ENCODE data around the gene SLC25A23. TPM values are rescaled to one million over a fixed set of nuclear protein-coding genes. Genes with fewer than 3 reads are reported as not detected.

Gene SLC25A23
- total and polyA plus RNA-seq, 9 donors: 26.7 to 74.0 (median 43.8) TPM

GRCh38 chr19:6475321-6476108 lies 15.9 kb upstream of the SLC25A23 start:
- H3K36me3 ChIP-seq: no peaks in the 10 kb centered on the region
- 2 to 8% (median 3%) methylated on average over 40 to 52 of the region's 52 CpGs for WGBS, 3 donors
- no peak overlapping the region for H3K4me3 ChIP-seq
- TF ChIP-seq, protein P1, sequence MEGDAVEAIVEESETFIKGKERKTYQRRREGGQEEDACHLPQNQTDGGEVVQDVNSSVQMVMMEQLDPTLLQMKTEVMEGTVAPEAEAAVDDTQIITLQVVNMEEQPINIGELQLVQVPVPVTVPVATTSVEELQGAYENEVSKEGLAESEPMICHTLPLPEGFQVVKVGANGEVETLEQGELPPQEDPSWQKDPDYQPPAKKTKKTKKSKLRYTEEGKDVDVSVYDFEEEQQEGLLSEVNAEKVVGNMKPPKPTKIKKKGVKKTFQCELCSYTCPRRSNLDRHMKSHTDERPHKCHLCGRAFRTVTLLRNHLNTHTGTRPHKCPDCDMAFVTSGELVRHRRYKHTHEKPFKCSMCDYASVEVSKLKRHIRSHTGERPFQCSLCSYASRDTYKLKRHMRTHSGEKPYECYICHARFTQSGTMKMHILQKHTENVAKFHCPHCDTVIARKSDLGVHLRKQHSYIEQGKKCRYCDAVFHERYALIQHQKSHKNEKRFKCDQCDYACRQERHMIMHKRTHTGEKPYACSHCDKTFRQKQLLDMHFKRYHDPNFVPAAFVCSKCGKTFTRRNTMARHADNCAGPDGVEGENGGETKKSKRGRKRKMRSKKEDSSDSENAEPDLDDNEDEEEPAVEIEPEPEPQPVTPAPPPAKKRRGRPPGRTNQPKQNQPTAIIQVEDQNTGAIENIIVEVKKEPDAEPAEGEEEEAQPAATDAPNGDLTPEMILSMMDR (IDR thresholded peaks at IDR 0.05): no peak
- TF ChIP-seq POLR2A (IDR thresholded peaks at IDR 0.05): no peak
- no peak for TF ChIP-seq EP300 (IDR thresholded peaks at IDR 0.05)
- no peaks in the 10 kb centered on the region for H3K9me3 ChIP-seq
- H3K4me1 ChIP-seq (ENCODE audit: insufficient read depth): peaks cover 5% of the 10 kb centered on the region
- intact Hi-C loops (cut with DNase I): no loop called here
- DNase-seq: no peak
- H3K27ac ChIP-seq: no peak overlapping the region
- no peaks in the 10 kb centered on the region for H3K27me3 ChIP-seq

DNA sequence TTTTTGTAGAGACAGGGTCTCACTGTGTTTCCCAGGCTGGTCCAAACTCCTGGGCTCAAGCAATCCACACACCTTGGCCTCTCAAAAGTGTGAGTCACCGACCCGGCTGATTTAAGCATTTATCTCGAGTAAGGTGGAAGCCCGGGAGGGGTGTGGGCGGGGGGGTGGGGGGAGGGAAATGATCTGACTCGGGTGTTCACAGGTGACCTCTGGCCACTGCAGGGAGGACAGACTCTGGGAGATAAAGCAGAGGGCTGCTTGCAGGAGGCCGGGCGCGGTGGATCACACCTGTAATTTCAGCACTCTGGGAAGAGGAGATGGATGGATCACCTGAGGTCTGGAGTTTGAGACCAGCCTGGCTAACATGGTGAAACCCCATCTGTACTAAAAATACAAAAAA lies 14.1 kb upstream of the SLC25A23 start:
- H3K36me3 ChIP-seq: no peaks in the 10 kb centered on the region
- H3K27ac ChIP-seq: no peak overlapping the region
- H3K27me3 ChIP-seq: no peaks in the 10 kb centered on the region
- H3K4me1 ChIP-seq (ENCODE audit: insufficient read depth): peaks cover 5% of the 10 kb centered on the region
- H3K9me3 ChIP-seq: no peaks in the 10 kb centered on the region
- no peak for TF ChIP-seq EP300 (IDR thresholded peaks at IDR 0.05)
- no peak for TF ChIP-seq POLR2A (IDR thresholded peaks at IDR 0.05)
- TF ChIP-seq, protein P1 (IDR thresholded peaks at IDR 0.05): no peak
- 59 to 65% (median 61%) methylated on average over 9 of the region's 9 CpGs for WGBS, 3 donors
- DNase-seq: no peak
- H3K4me3 ChIP-seq: no peak overlapping the region
- intact Hi-C loops (cut with DNase I): no loop called here

DNA sequence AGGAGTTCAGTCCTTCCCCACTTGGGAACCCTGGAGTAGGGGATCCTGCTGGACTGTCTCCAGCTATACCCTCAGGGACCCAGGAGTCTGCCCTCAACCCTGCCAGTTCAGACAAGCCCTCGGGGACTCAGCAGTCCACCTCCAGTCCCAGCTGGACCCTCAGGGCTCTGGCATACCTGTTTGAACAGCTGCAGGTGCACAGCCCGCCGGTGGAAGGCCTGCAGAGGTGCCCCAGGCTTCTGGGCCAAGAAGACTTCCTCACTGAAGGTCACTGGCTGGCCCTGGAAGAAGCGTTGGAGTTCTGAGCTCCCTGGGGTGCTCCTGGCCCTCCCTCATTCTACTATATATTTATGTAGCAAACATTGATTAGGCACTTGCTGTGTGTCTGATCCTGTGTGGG lies 13.1 kb upstream of the SLC25A23 start:
- Histone ChIP-seq H3K4me3 (no peak overlapping the region), H3K9me3 (no peaks in the 10 kb centered on the region), H3K27ac (no peak overlapping the region), H3K4me1 (ENCODE audit: insufficient read depth) (peaks cover 5% of the 10 kb centered on the region), H3K27me3 (no peaks in the 10 kb centered on the region), H3K36me3 (no peaks in the 10 kb centered on the region)
- 54 to 68% (median 58%) methylated on average over 4 of the region's 4 CpGs for WGBS, 3 donors
- DNase-seq: no peak
- TF ChIP-seq EP300 (IDR thresholded peaks at IDR 0.05): no peak
- TF ChIP-seq, protein P1 (IDR thresholded peaks at IDR 0.05): no peak
- no peak for TF ChIP-seq POLR2A (IDR thresholded peaks at IDR 0.05)
- intact Hi-C loops (cut with DNase I): no loop called here

DNA sequence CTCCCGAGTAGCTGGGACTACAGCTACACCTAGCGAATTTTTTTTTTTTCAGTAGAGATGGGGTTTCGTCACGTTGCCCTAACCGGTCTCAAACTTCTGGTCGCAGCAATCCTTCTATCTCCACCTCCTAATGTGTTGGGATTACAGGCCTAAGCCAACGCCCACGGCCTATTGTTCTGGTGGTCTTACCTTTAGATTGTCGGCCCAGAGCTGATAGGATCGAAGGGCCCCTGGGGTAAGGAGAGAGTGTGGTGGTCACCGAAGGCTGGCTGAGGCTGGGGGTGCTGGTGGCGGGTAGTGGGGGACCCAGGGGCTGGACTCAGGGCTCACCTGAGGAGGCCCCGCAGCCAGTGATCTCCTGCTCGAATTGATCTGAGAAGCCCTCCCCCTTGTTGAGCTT lies 11.5 kb upstream of the SLC25A23 start:
- H3K27me3 ChIP-seq: no peaks in the 10 kb centered on the region
- H3K4me3 ChIP-seq: no peak overlapping the region
- no peak for DNase-seq
- no peaks in the 10 kb centered on the region for H3K36me3 ChIP-seq
- no peaks in the 10 kb centered on the region for H3K9me3 ChIP-seq
- no peak overlapping the region for H3K27ac ChIP-seq
- TF ChIP-seq POLR2A (IDR thresholded peaks at IDR 0.05): no peak
- no peak for TF ChIP-seq EP300 (IDR thresholded peaks at IDR 0.05)
- intact Hi-C loops (cut with DNase I): no loop called here
- 86 to 90% (median 90%) methylated on average over 14 of the region's 14 CpGs for WGBS, 3 donors
- peaks cover 2% of the 10 kb centered on the region for H3K4me1 ChIP-seq (ENCODE audit: insufficient read depth)

DNA sequence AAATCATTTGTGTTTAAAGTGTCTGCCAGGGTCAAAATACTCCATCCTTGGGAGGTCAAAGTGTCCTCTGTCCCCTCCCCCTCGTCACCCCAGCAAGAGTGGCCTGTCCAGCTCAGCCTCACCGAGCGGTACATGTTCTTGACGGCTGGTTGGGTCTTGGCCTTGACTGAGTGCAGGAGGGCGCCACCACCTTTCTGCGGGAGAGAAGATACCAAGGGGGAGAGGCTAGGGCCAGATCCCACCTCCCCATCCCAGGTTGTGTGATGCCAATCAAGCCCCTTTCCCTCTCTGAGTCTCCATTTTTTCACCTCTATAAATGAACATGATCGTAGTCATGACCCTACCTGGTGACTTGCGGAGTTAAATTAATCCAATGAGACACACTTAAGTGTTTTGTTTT lies 10.6 kb upstream of the SLC25A23 start:
- H3K27me3 ChIP-seq: no peaks in the 10 kb centered on the region
- H3K4me1 ChIP-seq (ENCODE audit: insufficient read depth): no peaks in the 10 kb centered on the region
- no peaks in the 10 kb centered on the region for H3K36me3 ChIP-seq
- no peak for TF ChIP-seq POLR2A (IDR thresholded peaks at IDR 0.05)
- no peak for TF ChIP-seq EP300 (IDR thresholded peaks at IDR 0.05)
- TF ChIP-seq, protein P1 (IDR thresholded peaks at IDR 0.05): no peak
- intact Hi-C loops (cut with DNase I): no loop called here
- H3K9me3 ChIP-seq: no peaks in the 10 kb centered on the region
- DNase-seq: no peak
- WGBS, 3 donors: 42 to 49% (median 46%) methylated on average over 8 of the region's 8 CpGs
- no peak overlapping the region for H3K4me3 ChIP-seq
- no peak overlapping the region for H3K27ac ChIP-seq

All from ovary (tissue), 9 donors.